Small intestine (tissue), 7 donors: ENCODE data around the gene PDRG1. TPM values are rescaled to one million over a fixed set of nuclear protein-coding genes. Genes with fewer than 3 reads are reported as not detected.

ENCODE experiments used
- DNase-seq, 2 donors: peaks; one replicate each; pipeline versions ENCODE4 v3.0.0 to v3.0.0-alpha.2; 2013
- FAIRE-seq: peaks from 2 replicates; lab custom pipeline; 2012; peaks lifted over from hg19 to GRCh38; lab: Jason Lieb, UNC
- H3K27ac ChIP-seq, 3 donors: one replicate each; pipeline ENCODE4 v1.5.1; 2013; ENCODE audit warnings: low read length in 2 of 3, mild to moderate bottlenecking in 2 of 3, control low read depth in 1 of 3, inconsistent platforms in 1 of 3, low read depth in 1 of 3, moderate library complexity in 1 of 3
- H3K27me3 ChIP-seq, 3 donors: one replicate each; pipeline ENCODE4 v1.6.1; 2013; ENCODE audit warnings: low read length in 3 of 3, inconsistent platforms in 1 of 3; ENCODE audit not compliant: control insufficient read depth in 3 of 3, insufficient read depth in 3 of 3
- H3K36me3 ChIP-seq, 3 donors: one replicate each; pipeline ENCODE4 v1.6.1; 2013; ENCODE audit warnings: low read length in 3 of 3, inconsistent platforms in 1 of 3, low read depth in 1 of 3, mild to moderate bottlenecking in 1 of 3, moderate library complexity in 1 of 3; ENCODE audit not compliant: control insufficient read depth in 3 of 3, insufficient read depth in 2 of 3
- H3K4me1 ChIP-seq, 3 donors: one replicate each; pipeline ENCODE4 v1.6.1; 2013; ENCODE audit warnings: low read length in 2 of 3, inconsistent platforms in 1 of 3, low read depth in 1 of 3, mild to moderate bottlenecking in 1 of 3, moderate library complexity in 1 of 3; ENCODE audit not compliant: control insufficient read depth in 3 of 3, insufficient read depth in 2 of 3
- H3K4me3 ChIP-seq, 3 donors: one replicate each; pipeline ENCODE4 v1.5.1; 2013; ENCODE audit warnings: low read length in 3 of 3, control low read depth in 1 of 3, inconsistent platforms in 1 of 3, low read depth in 1 of 3, mild to moderate bottlenecking in 1 of 3, moderate library complexity in 1 of 3
- H3K9me3 ChIP-seq, 2 donors: one replicate each; pipeline ENCODE4 v1.6.1; 2013; ENCODE audit warnings: low read depth in 1 of 2, low read length in 1 of 2; ENCODE audit not compliant: control insufficient read depth in 2 of 2, insufficient read depth in 1 of 2
- WGBS, 3 donors: extraction: QIAGEN DNeasy Blood & Tissue Kit; methylation state at CpG; one replicate each; pipeline ENCODE4 v1.1.7; 2013; 5-methylcytosine and 5-hydroxymethylcytosine counted together
- polyA plus RNA-seq, 4 donors: library from polyadenylated mRNA; stranded (reverse) in 3 of 4; unstranded in 1 of 4; fragments of 200-250 nt in 3 of 4; fragments of 120-200 nt in 1 of 4; gene quantifications; one replicate each; pipeline versions ENCODE4 v1.2.1 to v1.2.3, GENCODE V29; 2013
- donor health status: healthy with polysubstance abuse.
- donor health status: control.
- donor health status: control.
- donor health status: Bipolar disorder and iron deficiency.
- donor health status: healthy.

The PDRG1 gene
- polyA plus RNA-seq, 4 donors: 14.2 to 18.3 (median 15.7) TPM

GRCh38 chr20:31974296-31974695 is 22.4 kb upstream of the PDRG1 start:
- Histone ChIP-seq H3K4me3 (no peak overlapping the region), H3K4me1 (no peaks in the 10 kb centered on the region), H3K9me3 (no peaks in the 10 kb centered on the region), H3K27ac (no peak overlapping the region), H3K27me3 (peaks cover 0 to 14% (median 3%) of the 10 kb centered on the region in 3 donors), H3K36me3 (no peaks in the 10 kb centered on the region)
- DNase-seq (no peak), FAIRE-seq (no peak)
- WGBS, 3 donors: 84 to 94% (median 89%) methylated on average over 2 of the region's 2 CpGs

- no peaks in the 10 kb centered on the region for H3K36me3 ChIP-seq
- no peak overlapping the region for H3K27ac ChIP-seq
- no peaks in the 10 kb centered on the region for H3K9me3 ChIP-seq
- WGBS, 3 donors: 25 to 29% (median 28%) methylated on average over 4 of the region's 4 CpGs
- DNase-seq (no peak), FAIRE-seq (no peak)
- H3K27me3 ChIP-seq: peaks cover 0 to 22% (median 3%) of the 10 kb centered on the region in 3 donors
- no peaks in the 10 kb centered on the region for H3K4me1 ChIP-seq
- no peak overlapping the region for H3K4me3 ChIP-seq
Measured at GRCh38 chr20:31972471-31973021, 20.7 kb upstream of the PDRG1 start.

- no peak for FAIRE-seq
- DNase-seq: no peak
- Histone ChIP-seq H3K4me3 (no peak overlapping the region), H3K36me3 (no peaks in the 10 kb centered on the region), H3K27ac (no peak overlapping the region), H3K9me3 (no peaks in the 10 kb centered on the region), H3K4me1 (no peaks in the 10 kb centered on the region), H3K27me3 (peaks cover 0 to 29% (median 7%) of the 10 kb centered on the region in 3 donors)
- 59 to 61% (median 61%) methylated on average over 5 of the region's 5 CpGs for WGBS, 3 donors
Measured at GRCh38 chr20:31969991-31970390, 18.1 kb upstream of the PDRG1 start.

GRCh38 chr20:31968291-31969126 is 16.7 kb upstream of the PDRG1 start:
- Histone ChIP-seq H3K36me3 (no peaks in the 10 kb centered on the region), H3K27ac (no peak overlapping the region), H3K9me3 (no peaks in the 10 kb centered on the region), H3K4me1 (no peaks in the 10 kb centered on the region), H3K27me3 (peaks cover 0 to 28% (median 10%) of the 10 kb centered on the region in 3 donors), H3K4me3 (peak overlapping the region in 2 of 3 donors; percentile 13 to 41)
- no peak for FAIRE-seq
- WGBS, 3 donors: 2 to 7% (median 7%) methylated on average over 44 to 57 of the region's 57 CpGs
- peak; percentile 35 to 89 for DNase-seq

- Histone ChIP-seq H3K4me3 (peak within 1 kb of the TSS in 2 of 3 donors; percentile 13 to 41), H3K27ac (no peak within 1 kb of the TSS), H3K36me3 (no peaks in the 10 kb centered on the region), H3K9me3 (no peaks in the 10 kb centered on the region), H3K27me3 (peaks cover 0 to 30% (median 10%) of the 10 kb centered on the region in 3 donors), H3K4me1 (no peaks in the 10 kb centered on the region)
- peak in 1 of 2 donors; percentile 9 for DNase-seq
- WGBS, 3 donors: 1 to 8% (median 3%) methylated on average over 5 to 38 of the region's 38 CpGs
- no peak for FAIRE-seq
Measured at GRCh38 chr20:31967830-31968249, 16.0 kb upstream of the PDRG1 start, which contains the start of gene XKR7. XKR7 (plus strand) TSS chr20:31968151; CDS start chr20:31968176, 25 bp downstream.

GRCh38 chr20:31966991-31967655 is 15.3 kb upstream of the PDRG1 start:
- peaks cover 0 to 29% (median 10%) of the 10 kb centered on the region in 3 donors for H3K27me3 ChIP-seq
- WGBS, 3 donors: 6 to 9% (median 7%) methylated on average over 5 of the region's 5 CpGs
- FAIRE-seq (no peak), DNase-seq (no peak)
- H3K4me3 ChIP-seq: no peak overlapping the region
- H3K4me1 ChIP-seq: no peaks in the 10 kb centered on the region
- no peaks in the 10 kb centered on the region for H3K36me3 ChIP-seq
- H3K9me3 ChIP-seq: no peaks in the 10 kb centered on the region
- H3K27ac ChIP-seq: no peak overlapping the region

- Histone ChIP-seq H3K9me3 (no peaks in the 10 kb centered on the region), H3K4me1 (no peaks in the 10 kb centered on the region), H3K36me3 (no peaks in the 10 kb centered on the region), H3K27me3 (peaks cover 0 to 24% (median 16%) of the 10 kb centered on the region in 3 donors), H3K27ac (no peak overlapping the region), H3K4me3 (no peak overlapping the region)
- DNase-seq (no peak), FAIRE-seq (no peak)
- 62 to 68% (median 64%) methylated on average over 6 of the region's 6 CpGs for WGBS, 3 donors
Measured at GRCh38 chr20:31963889-31964288, 12.0 kb upstream of the PDRG1 start.

GRCh38 chr20:31962761-31963160 is 10.9 kb upstream of the PDRG1 start:
- DNase-seq (no peak), FAIRE-seq (no peak)
- WGBS, 3 donors: 38 to 51% (median 45%) methylated on average over 2 of the region's 2 CpGs
- Histone ChIP-seq H3K27me3 (peaks cover 0 to 20% (median 16%) of the 10 kb centered on the region in 3 donors), H3K4me1 (no peaks in the 10 kb centered on the region), H3K27ac (no peak overlapping the region), H3K4me3 (no peak overlapping the region), H3K9me3 (no peaks in the 10 kb centered on the region), H3K36me3 (no peaks in the 10 kb centered on the region)
